Epithelial cell of esophagus (primary cell): ENCODE data around the gene BAG3.

Source experiments
- DNase-seq: peaks from one replicate; pipeline ENCODE4 v3.0.0; 2010; ENCODE audit warnings: low read depth
- H3K4me3 ChIP-seq: 2 replicates; pipeline ENCODE4 v1.5.1; 2011; ENCODE audit warnings: mild to moderate bottlenecking, low read length, control low read depth
- CTCF ChIP-seq: IDR thresholded peaks from 2 replicates; pipeline ENCODE4 v1.5.1; 2011; ENCODE audit warnings: low read depth, mild to moderate bottlenecking, low read length, control low read depth, inconsistent platforms; ENCODE audit not compliant: insufficient read depth; ENCODE audit errors: missing control alignments

The BAG3 gene

GRCh38 chr10:119693262-119693957 lies 42.2 kb downstream of the BAG3 start:
- TF ChIP-seq CTCF = no peak
- DNase-seq = no peak
- H3K4me3 ChIP-seq = no peak overlapping the region

GRCh38 chr10:119694608-119695007 lies 43.4 kb downstream of the BAG3 start:
- no peak for TF ChIP-seq CTCF
- no peak overlapping the region for H3K4me3 ChIP-seq
- DNase-seq = no peak

DNA sequence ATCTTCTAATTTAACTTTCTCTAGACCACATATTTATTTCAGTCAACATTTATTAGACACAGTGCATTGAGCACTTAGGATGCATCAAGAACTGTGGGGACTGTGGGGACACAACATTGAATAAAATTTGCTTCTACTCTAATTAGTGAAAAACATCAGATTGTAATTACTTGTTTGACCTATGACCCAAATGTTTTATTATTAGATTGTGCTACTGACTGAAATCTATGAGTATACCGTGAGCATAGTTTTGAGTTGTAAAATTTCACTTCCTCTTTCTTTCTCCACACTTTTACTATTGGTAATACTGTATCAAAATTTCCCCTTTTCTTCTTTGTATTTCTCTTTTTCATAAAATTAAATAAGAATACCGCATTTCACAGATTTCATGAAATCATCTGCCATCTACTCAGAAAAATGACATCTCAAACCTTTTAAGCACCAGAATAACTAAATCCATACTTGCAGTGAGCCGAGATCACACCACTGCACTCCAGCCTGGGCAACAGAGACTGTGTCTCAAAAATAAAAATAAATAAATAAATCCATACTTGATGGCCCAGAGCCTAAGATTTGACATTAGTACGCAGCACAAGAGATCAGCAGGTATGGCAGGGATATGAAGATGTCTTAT lies 49.3 kb downstream of the BAG3 start:
- TF ChIP-seq CTCF = no peak
- no peak overlapping the region for H3K4me3 ChIP-seq
- DNase-seq = no peak

DNA sequence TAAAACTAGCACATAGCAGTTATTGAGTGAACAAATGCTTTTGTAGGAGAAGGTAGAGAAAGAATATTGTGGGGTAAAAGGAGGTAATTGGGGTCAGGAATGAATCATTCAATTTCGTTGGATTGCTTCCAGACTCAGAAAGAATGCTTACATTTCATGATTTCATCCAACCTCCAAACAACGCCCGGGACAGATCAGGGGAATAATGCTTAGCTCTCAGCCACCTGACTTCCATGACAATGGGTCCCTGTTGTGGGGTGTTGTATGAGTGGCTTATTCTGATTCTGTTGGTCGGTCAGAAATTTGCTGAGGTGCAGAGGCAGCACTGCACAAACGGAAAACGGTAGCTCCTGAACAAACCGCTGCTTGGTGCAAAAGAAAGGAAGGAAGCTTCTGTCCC lies 50.7 kb downstream of the BAG3 start:
- no peak overlapping the region for H3K4me3 ChIP-seq
- peak; percentile 53 for DNase-seq

DNA sequence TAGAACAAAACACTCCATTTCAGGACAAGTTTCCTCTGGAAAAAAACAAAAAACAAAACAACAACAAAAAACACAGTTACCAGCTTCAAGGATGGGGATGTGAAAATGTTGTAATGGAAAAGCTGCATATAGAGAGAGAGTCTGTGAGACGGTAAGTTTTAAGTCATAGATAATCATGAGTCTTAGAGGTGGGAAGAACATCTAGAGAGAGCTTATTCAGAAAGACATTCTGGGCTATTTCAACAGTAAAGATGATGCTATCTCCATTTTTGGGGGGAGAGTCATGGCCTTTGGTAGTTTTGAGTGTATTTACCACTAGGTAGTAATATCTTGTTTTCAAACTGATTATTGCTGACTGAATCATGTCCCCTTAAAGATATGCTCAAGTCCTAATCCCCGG lies 51.4 kb downstream of the BAG3 start:
- no peak for DNase-seq
- TF ChIP-seq CTCF = no peak
- H3K4me3 ChIP-seq = no peak overlapping the region

More for the DNA sequence above, 50.7 kb downstream of the BAG3 start:
- no peak for TF ChIP-seq CTCF

DNA sequence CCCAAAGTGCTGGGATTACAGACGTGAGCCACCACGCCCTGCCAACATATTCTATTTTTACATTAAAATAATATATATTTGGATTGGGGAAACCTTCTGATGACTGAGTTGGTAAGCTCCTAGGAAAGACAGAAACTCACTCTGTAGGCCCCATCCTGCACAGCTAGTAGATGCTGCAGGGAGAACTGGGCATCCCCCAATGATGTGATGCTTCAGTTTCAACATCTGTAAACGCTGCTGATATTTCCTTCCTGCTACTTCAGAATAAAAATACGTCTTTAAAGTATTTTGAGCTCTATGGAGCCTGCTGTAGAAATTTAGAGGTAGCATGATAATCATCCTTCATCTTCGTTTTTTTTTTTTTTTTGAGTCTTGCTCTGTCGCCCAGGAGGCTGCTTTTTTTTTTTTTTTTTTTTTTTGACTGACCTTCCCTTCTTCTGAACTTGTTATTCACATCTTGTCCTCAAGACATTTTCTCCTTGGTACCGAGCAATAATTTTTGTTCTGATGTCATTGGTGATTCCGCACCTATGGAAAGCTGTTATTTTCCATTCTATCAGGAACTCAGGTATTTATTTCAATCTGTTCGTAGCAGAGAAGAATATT lies 52.8 kb downstream of the BAG3 start:
- no peak for DNase-seq
- TF ChIP-seq CTCF = no peak
- no peak overlapping the region for H3K4me3 ChIP-seq
